Muscle layer of colon (tissue), 2 donors: ENCODE results near the gene GPRASP3.
"Not testable (repeated sequence)": the region's sequence is repeated elsewhere in the genome, so short reads cannot be mapped to it uniquely, and the experiment has no call there.

Experiments
- H3K27ac ChIP-seq: one replicate; pipeline ENCODE4 v1.7.0; 2013; ENCODE audit warnings: low read depth, mild to moderate bottlenecking, low read length, moderate library complexity
- H3K27me3 ChIP-seq, 2 donors: one replicate each; pipeline ENCODE4 v1.7.0; 2013; ENCODE audit warnings: low read length in 2 of 2, mild to moderate bottlenecking in 2 of 2; ENCODE audit not compliant: insufficient read depth in 2 of 2, control insufficient read depth in 1 of 2
- H3K36me3 ChIP-seq: one replicate; pipeline ENCODE4 v1.7.0; 2013; ENCODE audit warnings: mild to moderate bottlenecking, low read length; ENCODE audit not compliant: insufficient read depth
- H3K4me1 ChIP-seq: one replicate; pipeline ENCODE4 v1.7.0; 2013; ENCODE audit warnings: mild to moderate bottlenecking, low read length; ENCODE audit not compliant: insufficient read depth
- H3K4me3 ChIP-seq, 2 donors: one replicate each; pipeline ENCODE4 v1.7.0; 2013; ENCODE audit warnings: low read length in 2 of 2, low read depth in 1 of 2, mild to moderate bottlenecking in 1 of 2, moderate library complexity in 1 of 2
- H3K9ac ChIP-seq: one replicate; pipeline ENCODE4 v1.7.0; 2013; ENCODE audit warnings: low read length
- H3K9me3 ChIP-seq: one replicate; pipeline ENCODE4 v1.7.0; 2013; ENCODE audit warnings: mild to moderate bottlenecking, low read length
- donor health status: abdominal sarcoma.
- donor health status: Adenocarcinoma of cecum.

GPRASP3 gene, protein sequence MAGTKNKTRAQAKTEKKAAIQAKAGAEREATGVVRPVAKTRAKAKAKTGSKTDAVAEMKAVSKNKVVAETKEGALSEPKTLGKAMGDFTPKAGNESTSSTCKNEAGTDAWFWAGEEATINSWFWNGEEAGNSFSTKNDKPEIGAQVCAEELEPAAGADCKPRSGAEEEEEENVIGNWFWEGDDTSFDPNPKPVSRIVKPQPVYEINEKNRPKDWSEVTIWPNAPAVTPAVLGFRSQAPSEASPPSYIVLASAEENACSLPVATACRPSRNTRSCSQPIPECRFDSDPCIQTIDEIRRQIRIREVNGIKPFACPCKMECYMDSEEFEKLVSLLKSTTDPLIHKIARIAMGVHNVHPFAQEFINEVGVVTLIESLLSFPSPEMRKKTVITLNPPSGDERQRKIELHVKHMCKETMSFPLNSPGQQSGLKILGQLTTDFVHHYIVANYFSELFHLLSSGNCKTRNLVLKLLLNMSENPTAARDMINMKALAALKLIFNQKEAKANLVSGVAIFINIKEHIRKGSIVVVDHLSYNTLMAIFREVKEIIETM

DNA sequence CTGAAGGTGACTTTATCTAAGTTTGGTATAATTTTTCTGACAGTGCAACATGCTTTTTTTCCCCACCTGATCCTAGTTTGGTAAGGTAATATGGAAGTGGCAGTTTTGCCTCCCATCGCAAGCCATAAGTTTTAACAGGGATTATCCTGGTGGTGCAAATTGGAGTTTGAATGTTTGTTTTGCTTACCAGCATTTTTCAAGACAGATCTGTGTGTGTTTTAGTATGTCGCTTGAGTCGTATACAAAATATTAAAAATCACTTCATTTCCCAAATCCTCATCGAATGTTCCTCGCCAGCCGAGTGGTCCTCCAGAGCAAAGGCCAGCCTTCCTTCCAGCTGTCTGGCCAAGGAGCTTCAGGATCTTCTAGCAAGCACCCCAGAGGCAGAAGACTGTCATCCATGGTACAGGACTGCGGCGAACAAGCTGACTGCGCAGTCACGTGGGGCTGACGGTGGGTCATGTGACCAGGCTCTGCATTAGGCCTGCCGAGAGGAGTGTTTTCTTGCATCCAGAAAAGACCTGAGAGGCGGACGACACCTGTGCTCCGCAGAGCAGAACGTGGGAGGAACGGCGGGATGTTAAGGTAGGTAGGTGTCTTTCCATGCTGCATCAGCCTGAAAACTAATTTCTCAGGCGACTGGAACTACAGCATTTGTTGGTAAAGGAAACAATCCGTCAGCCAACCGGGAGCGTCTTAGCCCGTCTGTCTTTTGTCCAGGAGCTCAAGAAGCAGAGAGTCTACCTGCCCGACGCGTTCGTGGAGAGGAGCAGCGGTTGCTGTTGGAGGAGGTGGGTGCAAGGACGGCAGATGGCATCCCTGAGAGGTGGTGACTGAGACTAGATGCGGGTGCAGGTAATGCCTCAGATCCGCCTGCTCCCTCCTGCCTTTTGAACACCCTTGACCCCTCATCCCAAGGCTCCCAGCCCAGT is at the start of gene GPRASP3:
TSS of gene GPRASP3 (plus strand) at position 507 of the 932 bp plus-strand sequence. CDS start 28,253 bp downstream, outside the sequence.
- peak within 1 kb of the TSS; percentile 21 to 77 for H3K4me3 ChIP-seq
- no peaks in the 10 kb centered on the region for H3K36me3 ChIP-seq
- peak within 1 kb of the TSS; percentile 57 for H3K9ac ChIP-seq
- no peaks in the 10 kb centered on the region for H3K27me3 ChIP-seq
- H3K27ac ChIP-seq: peak within 1 kb of the TSS; percentile 32
- no peaks in the 10 kb centered on the region for H3K9me3 ChIP-seq
- H3K4me1 ChIP-seq: no peaks in the 10 kb centered on the region

DNA sequence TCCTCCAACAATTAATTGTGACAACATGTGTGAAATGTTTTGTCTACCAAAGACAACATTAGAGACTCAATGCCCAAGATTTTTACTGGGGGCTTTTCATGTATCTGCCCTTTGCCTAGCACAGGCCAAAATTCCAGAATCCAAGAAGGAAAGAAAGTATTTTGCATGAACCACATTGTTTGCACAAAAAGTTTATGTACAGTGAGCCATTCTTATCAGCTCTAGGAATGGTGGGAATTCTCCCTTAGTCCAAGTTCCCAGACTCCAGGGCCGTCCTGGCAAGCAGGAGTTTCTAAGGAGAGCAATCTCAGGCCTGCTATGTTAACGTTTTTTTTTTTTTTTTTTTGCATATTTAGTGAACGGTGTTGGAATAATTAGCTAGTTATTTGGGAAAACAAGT is 47.7 kb upstream of the GPRASP3 start:
- no peaks in the 10 kb centered on the region for H3K4me1 ChIP-seq
- no peaks in the 10 kb centered on the region for H3K36me3 ChIP-seq
- no peaks in the 10 kb centered on the region for H3K27me3 ChIP-seq
- no peak overlapping the region for H3K9ac ChIP-seq
- H3K27ac ChIP-seq: no peak overlapping the region
- no peaks in the 10 kb centered on the region for H3K9me3 ChIP-seq
- H3K4me3 ChIP-seq: no peak overlapping the region

- not testable (repeated sequence) for H3K27ac ChIP-seq, H3K9ac ChIP-seq, H3K4me3 ChIP-seq, H3K9me3 ChIP-seq, H3K36me3 ChIP-seq, H3K27me3 ChIP-seq, H3K4me1 ChIP-seq
Measured at GRCh38 chrX:102677479-102677878, 43.1 kb upstream of the GPRASP3 start.

- Histone ChIP-seq H3K9ac (no peak overlapping the region), H3K4me1 (no peaks in the 10 kb centered on the region), H3K36me3 (no peaks in the 10 kb centered on the region), H3K4me3 (no peak overlapping the region), H3K27me3 (no peaks in the 10 kb centered on the region), H3K27ac (no peak overlapping the region), H3K9me3 (no peaks in the 10 kb centered on the region)
Measured at GRCh38 chrX:102684772-102685520, 35.6 kb upstream of the GPRASP3 start.

GRCh38 chrX:102694749-102695148 is 25.8 kb upstream of the GPRASP3 start:
- no peak overlapping the region for H3K27ac ChIP-seq
- H3K4me3 ChIP-seq: no peak overlapping the region
- H3K27me3 ChIP-seq: no peaks in the 10 kb centered on the region
- H3K4me1 ChIP-seq: no peaks in the 10 kb centered on the region
- no peaks in the 10 kb centered on the region for H3K9me3 ChIP-seq
- H3K36me3 ChIP-seq: no peaks in the 10 kb centered on the region
- H3K9ac ChIP-seq: no peak overlapping the region

DNA sequence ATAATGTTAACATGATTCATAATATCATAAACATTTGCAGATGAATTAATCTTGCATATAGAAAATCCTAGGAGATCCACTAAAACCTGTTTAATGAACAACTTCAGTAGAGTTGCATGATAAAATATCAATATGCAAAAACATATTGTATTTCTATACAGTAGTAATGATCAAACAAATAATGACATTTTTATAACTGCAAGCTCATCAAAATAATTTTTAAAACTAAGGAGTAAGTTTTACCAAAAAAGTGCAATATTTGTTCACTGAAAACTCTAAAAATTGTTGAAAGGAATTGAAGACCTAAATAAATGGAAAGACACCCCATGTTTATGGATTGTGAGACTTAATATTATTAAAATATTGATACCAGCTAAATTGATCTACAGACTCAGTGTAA is 24.2 kb upstream of the GPRASP3 start:
- no peaks in the 10 kb centered on the region for H3K27me3 ChIP-seq
- H3K27ac ChIP-seq: no peak overlapping the region
- H3K4me1 ChIP-seq: no peaks in the 10 kb centered on the region
- H3K36me3 ChIP-seq: no peaks in the 10 kb centered on the region
- no peak overlapping the region for H3K9ac ChIP-seq
- H3K9me3 ChIP-seq: no peaks in the 10 kb centered on the region
- no peak overlapping the region for H3K4me3 ChIP-seq

GRCh38 chrX:102697494-102697893 is 23.0 kb upstream of the GPRASP3 start:
- Histone ChIP-seq H3K27me3 (no peaks in the 10 kb centered on the region), H3K9ac (no peak overlapping the region), H3K9me3 (no peaks in the 10 kb centered on the region), H3K4me1 (no peaks in the 10 kb centered on the region), H3K4me3 (no peak overlapping the region), H3K36me3 (no peaks in the 10 kb centered on the region), H3K27ac (no peak overlapping the region)

- Histone ChIP-seq H3K9me3 (no peaks in the 10 kb centered on the region), H3K27me3 (no peaks in the 10 kb centered on the region), H3K4me1 (no peaks in the 10 kb centered on the region), H3K9ac (no peak overlapping the region), H3K36me3 (no peaks in the 10 kb centered on the region), H3K27ac (no peak overlapping the region), H3K4me3 (no peak overlapping the region)
Measured at GRCh38 chrX:102708900-102709299, 11.6 kb upstream of the GPRASP3 start.

DNA sequence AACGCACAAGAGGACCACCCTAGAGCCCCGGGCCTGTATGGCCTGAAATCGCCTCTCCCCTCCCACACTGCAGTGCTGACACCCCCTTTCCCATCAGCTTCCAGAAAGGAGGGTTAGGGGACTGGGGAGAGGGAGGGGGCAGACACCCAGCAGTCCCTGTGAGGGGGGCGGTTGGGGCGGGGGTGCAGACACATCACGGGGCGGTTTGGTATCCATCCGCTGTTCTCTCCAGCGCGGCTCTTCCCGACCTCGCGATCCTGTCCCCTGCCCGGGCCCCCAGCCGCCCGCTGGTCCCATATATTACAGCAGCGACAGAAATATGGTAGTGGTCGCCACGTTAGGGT is 8.7 kb upstream of the GPRASP3 start:
- no peaks in the 10 kb centered on the region for H3K9me3 ChIP-seq
- H3K4me3 ChIP-seq: peak overlapping the region; percentile 77 to 78
- H3K4me1 ChIP-seq: no peaks in the 10 kb centered on the region
- no peak overlapping the region for H3K9ac ChIP-seq
- H3K27me3 ChIP-seq: no peaks in the 10 kb centered on the region
- no peaks in the 10 kb centered on the region for H3K36me3 ChIP-seq
- H3K27ac ChIP-seq: no peak overlapping the region

GRCh38 chrX:102712216-102712966 is 8.2 kb upstream of the GPRASP3 start, which contains the start of gene GPRASP2:
Gene GPRASP2 (plus strand): TSS chrX:102712448. CDS start chrX:102714870, 2,422 bp downstream.
- peak within 1 kb of the TSS; percentile 89 for H3K9ac ChIP-seq
- no peaks in the 10 kb centered on the region for H3K36me3 ChIP-seq
- no peaks in the 10 kb centered on the region for H3K27me3 ChIP-seq
- no peaks in the 10 kb centered on the region for H3K4me1 ChIP-seq
- no peaks in the 10 kb centered on the region for H3K9me3 ChIP-seq
- peak within 1 kb of the TSS; percentile 81 for H3K27ac ChIP-seq
- H3K4me3 ChIP-seq: peak within 1 kb of the TSS; percentile 77 to 78
